GM08714 (cell line): Measurements from ENCODE around the gene EID3.
"Not testable (repeated sequence)": the region's sequence is repeated elsewhere in the genome, so short reads cannot be mapped to it uniquely, and the experiment has no call there.

Experiments used
- H3K4me3 ChIP-seq: fragments of 200-500 bp; sonication (Bioruptor generic); 2 replicates; pipeline ENCODE4 v1.5.1; 2014; ENCODE audit warnings: mild to moderate bottlenecking, low read length, inconsistent platforms
- ZNF274 ChIP-seq: IDR thresholded peaks from 2 replicates; pipeline ENCODE4 v1.6.1; 2012; ENCODE audit warnings: mild to moderate bottlenecking, low read depth, low read length

Gene EID3

DNA sequence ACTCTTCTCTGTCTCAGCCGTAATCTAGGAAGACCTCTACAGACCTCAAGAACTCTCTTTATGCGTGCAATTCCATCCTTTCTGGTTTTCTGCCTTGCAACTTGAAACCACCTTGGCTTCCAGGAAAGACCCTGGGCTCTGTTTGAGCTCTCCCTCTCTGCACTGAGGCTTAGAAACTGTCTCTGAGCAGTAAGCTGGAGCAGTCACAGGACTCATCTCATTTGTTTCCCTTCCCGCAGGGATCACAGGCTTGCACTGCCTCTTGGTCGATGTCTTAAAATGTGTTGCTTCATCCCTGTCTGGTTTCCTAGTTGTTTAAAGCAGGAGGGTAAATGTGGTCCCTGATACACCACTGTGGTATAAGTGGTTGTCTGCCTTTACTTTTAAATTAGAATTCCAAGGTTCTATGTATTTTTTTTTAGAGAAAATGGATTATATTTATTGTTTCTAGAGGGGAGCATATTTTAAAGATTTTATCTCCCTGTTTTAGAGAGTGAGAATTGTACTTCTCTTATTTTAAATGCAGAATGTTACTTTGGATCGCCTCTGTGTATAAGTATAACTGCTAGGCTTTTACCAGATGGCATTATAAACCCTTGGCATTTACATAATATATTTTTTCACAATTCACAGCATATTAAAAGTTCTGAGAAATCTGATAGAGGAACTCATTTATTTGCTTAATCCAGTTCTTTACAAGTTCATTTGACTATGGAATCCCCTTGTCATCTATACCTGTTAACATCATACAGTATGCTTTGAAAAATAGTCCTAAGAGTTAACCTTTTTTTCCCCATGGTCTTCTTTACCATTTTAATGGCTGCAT is 26.4 kb downstream of the EID3 start:
- TF ChIP-seq ZNF274 = no peak
- H3K4me3 ChIP-seq = no peak overlapping the region

DNA sequence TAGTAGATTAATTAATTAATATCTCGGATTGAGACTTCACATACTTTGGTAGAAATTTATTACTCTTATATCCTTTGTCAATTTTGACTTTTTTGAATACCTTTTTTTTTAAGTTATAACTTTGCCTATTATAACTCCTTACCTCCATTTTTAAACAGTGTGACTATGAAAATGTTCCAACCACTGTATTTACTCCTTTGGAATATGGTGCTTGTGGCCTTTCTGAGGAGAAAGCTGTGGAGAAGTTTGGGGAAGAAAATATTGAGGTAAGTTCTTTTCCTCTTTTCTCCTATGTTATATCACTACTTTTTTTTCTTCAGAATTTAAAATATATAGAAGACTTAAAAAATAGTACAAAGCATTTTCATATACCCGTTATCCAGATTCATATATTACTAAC is 27.8 kb downstream of the EID3 start:
- no peak for TF ChIP-seq ZNF274
- no peak overlapping the region for H3K4me3 ChIP-seq

DNA sequence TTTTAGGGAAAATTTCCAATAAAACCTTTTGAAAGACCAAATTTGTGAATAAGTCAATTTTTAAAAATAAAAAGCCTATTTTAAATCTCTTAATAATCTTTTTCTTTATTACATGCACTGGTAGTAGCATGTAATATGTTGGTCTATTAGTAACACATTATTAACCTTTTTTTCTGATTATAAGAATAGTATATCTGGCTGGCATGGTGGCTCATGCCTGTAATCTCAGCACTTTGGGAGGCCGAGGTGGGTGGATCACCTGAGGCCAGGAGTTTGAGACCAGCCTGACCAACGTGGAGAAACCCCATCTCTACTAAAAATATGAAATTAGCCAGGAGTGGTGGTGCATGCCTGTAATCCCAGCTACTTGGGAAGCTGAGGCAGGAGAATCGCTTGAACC is 28.7 kb downstream of the EID3 start:
- H3K4me3 ChIP-seq = not testable (repeated sequence)

DNA sequence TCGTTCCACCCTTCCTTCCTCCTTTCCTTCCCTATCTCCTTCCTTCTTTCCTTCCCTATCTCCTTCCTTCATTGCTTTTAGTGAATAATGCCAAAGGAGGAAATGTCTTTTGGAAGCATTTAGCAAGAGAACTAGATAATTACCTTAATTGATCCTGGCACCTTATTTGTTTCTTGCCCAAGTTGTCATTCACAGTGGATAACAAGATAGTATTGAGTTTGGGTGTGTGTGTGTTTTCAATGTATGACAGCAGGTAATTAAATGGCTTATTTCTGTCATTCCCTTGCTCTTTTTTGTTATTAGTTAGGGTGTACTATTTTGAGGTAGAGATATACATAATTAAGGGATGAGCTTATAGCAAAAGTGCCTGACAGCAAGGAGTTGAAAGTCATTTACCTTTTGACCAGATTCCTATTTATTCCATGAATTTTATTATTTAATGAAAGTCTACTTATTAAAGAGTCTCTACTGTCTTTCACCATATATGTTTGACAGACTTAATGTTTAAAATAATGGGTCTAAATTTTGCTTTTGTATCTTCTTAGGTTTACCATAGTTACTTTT is 30.2 kb downstream of the EID3 start:
- no peak overlapping the region for H3K4me3 ChIP-seq
- no peak for TF ChIP-seq ZNF274

DNA sequence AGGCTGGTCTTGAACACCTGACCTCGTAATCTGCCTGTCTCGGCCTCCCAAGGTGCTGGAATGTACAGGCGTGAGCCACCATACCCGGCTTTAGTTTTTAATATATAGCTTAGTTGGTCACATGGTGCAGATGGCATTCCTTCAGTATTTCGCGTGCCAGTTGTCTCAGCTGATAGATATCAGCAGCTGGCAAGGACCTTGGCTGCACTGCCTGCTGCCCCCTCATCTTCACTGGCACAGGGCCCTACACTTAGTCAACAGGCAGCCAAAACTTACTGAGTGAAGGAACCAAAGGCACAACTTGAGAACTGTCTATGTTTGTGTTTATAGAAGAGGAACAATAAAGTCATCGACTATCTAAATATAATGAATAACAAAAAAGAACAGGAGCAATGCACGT is 31.0 kb downstream of the EID3 start:
- no peak for TF ChIP-seq ZNF274

DNA sequence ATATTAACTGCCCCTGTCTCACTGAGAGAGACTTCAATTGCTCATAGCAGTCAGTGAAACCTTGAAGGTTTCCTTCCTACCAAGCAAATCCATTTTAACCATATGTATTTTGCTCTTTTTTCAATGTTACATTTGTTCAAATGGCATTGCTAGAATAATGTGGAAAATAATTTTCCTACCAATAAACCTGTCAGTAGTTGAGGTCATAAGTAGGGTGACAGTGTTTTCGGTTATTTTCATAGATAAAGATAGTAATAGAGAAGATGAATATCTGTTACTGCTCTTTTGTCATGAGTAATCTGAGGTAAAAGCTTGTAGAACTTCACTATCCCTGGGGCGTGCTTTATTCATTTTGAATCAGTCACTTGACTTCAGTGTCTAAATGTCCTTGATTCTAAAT is 32.6 kb downstream of the EID3 start:
- H3K4me3 ChIP-seq = no peak overlapping the region
- no peak for TF ChIP-seq ZNF274

More for the DNA sequence above, 31.0 kb downstream of the EID3 start:
- no peak overlapping the region for H3K4me3 ChIP-seq

DNA sequence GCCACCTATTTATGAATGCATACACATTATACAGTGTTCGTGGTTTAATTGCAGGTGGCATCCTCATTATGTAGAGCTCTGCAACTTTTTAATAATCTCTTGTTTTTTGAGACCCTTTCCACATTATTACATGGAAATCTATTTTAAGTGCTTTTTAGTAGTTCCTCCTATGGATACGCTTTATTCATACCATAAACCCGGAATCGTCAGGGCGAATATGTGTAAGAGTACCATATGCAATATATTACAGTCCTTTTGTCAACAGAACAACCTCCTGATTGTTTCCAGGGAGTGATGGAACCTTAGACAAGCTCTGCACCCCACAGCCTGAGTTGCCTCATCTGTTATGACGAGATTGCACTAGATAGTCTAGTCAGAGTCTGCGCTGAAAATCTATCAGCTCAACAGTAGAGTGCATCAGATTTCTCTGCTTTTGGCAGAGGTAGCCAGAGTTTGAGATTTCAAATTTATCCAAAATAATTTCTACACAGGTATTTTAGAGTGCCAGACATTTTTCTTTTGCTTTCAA is 33.6 kb downstream of the EID3 start:
- no peak for TF ChIP-seq ZNF274
- H3K4me3 ChIP-seq = no peak overlapping the region

DNA sequence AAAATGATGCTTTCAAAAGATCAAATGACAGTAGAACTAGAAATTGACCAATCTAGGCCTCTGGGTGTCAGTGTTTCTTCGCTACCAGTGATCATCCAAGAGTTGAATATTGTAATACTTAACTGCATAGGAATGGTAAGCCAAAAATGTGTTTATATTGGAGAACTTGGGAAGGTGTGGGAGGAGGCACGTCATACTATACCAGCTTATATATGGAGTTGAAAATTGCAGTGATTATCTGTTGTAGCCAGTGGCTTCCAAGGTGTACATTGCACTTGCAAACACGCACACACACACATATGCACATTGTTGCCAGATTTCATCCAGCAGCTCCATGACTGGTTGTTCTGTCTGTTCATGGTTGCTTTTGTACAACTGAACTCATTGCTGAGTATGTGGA is 36.1 kb downstream of the EID3 start:
- no peak overlapping the region for H3K4me3 ChIP-seq
- TF ChIP-seq ZNF274 = no peak

DNA sequence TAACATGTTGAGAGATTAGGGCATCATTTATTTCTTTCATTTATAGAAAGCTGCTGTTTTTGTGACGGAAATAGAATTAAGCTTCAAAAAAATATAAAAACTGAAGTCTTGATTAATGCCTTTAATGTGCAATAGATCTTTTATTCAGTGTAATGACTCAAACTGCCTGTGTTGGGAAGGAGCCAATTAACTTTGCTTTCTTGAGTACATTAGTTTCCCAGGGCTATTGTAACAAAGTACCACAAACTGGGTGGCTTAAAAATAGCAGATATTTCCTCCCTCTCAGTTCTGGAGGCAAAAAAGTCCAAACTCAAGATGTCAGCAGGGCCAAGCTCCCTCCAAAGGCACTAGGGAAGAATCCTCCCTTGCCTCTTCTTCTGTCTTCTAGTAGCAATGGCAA is 36.6 kb downstream of the EID3 start:
- no peak for TF ChIP-seq ZNF274
- H3K4me3 ChIP-seq = no peak overlapping the region

DNA sequence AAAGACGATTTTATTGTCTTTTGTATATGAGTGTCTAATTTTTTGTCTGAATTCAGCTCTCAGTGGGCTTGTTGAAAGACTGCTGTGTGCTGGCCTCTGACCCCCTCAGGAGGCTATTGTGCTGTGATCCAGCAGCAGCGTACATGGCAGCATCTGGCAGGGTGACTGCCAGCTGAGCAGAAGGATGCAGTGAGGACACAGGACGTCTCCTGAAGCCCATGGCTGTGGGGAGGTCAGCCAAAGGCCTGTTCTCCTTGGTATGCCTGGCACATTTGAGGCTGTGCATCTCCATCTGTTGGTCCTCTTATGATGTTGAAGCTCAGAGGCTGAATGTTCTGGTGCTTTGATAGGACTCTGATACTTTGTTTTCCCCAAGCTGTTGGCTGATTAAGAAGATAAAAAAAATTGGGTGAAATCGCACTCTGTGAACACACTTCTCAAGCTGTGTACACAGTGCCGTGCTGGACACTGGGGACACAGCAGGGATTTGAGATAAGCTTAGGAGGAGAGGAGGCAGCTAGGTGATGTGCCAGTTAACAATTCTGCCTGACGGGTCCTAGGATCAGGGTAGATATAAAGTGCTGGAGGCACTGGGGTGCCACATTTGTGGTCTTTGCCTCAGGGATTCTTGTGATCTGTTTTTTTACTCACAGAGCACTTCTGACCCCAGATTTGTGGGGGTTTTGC is 37.5 kb downstream of the EID3 start:
- no peak overlapping the region for H3K4me3 ChIP-seq
- no peak for TF ChIP-seq ZNF274

DNA sequence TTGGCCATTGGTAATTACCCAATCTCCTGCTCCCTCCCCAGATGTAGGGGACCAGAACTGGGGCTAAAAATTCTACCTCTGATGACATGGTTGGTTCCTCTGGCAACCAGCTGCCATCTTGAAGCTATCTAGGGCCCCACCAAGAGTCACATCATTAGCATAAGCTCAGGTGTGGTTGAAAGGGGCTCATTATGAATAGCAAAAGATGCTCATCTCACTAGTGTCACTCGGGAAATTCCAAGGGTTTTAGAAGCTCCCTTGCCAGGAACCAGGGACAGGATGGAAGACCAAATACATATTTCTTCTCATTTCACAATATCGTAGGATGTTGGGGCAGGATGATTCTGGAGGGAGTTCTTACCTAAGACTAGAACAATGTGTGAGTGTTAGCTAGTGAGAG is 38.6 kb downstream of the EID3 start:
- no peak overlapping the region for H3K4me3 ChIP-seq
- no peak for TF ChIP-seq ZNF274

DNA sequence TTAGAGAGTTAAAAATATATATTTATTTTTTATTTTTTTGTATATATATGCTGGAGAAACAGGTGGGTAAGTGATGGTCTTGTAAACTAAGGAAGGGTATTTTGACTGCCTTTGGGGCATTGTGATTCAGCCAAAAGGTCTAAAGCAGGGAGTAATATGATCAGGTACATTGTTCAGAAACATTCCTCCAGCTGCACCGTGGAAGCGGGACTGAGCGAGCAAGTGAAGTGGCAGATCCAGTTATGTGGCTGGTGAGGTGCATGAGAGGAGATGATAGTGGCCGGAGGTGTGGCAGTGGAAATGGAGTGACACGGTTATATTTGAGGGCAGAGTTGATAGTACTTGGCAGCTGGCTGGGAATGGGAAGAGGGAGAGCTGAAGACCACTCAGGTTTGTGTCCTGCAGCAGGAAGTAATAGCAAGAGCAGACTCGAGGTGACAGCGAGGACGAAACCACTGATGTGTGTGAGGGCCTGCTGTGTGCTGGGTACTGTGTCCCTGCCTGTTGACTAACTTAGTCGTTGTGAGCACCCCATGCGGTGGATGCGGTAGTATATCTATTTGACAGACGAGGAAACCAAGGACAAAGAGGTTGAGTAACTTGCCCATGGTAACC is 39.2 kb downstream of the EID3 start:
- no peak overlapping the region for H3K4me3 ChIP-seq
- no peak for TF ChIP-seq ZNF274

DNA sequence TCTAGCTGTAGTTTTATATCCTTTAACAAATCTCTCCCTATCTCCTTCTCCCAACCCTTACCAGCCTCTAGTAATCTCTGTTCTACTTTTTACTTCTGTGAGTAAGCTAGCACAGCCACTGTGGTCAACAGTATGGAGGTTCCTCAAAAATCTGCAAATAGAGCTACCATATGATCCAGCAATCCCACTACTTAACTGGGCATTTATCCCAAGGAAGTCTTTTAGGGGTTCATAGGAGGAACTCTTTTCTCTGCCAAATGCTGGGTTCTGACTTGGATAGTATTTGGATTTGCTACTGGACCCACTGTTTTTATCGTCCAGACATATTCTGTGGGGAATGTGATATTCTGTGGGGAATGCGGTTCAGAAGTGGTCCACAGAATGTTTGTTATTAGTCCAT is 41.1 kb downstream of the EID3 start:
- H3K4me3 ChIP-seq = no peak overlapping the region
- no peak for TF ChIP-seq ZNF274

DNA sequence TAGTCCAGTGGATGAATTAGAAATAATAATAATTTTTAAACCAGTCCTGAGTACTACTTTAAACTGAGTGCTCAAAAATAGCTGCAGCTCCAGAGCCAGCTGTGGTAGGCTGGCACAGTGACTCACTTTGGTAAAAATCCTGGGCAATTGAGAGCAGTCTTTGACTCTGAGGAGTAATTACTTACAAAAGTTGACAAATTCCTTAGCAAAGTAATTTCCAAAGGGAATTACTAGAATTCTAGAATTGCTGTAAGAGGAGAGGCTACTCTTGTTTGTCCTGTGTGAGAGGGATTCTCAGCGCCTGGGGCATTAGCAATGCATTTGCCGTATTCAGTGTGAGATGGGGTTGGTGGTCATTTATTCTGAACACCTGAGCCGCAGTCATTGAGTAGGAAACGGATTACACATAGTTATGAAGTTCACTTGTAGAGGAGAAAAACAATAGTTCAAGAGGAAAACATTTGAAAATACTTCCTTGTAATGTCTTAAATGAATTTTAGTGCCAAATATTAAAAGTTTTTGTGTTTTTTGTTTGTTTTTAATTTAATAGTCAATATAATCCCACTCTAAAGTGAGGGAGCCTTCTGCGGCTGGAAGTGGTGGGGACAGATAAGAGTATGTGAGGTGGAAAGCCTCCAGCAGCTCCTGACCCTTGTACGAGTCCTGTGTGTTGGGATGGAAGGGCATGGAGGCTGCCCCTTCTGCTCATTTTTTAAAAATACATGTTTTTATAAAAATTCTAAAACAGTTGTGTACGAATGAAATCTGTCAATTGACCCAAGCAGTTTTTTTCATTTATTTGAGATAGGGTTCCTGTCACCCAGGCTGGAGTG is 41.9 kb downstream of the EID3 start:
- TF ChIP-seq ZNF274 = no peak
- no peak overlapping the region for H3K4me3 ChIP-seq
